ENCODE results near the gene SLC16A4.

- TF ChIP-seq, protein P1, sequence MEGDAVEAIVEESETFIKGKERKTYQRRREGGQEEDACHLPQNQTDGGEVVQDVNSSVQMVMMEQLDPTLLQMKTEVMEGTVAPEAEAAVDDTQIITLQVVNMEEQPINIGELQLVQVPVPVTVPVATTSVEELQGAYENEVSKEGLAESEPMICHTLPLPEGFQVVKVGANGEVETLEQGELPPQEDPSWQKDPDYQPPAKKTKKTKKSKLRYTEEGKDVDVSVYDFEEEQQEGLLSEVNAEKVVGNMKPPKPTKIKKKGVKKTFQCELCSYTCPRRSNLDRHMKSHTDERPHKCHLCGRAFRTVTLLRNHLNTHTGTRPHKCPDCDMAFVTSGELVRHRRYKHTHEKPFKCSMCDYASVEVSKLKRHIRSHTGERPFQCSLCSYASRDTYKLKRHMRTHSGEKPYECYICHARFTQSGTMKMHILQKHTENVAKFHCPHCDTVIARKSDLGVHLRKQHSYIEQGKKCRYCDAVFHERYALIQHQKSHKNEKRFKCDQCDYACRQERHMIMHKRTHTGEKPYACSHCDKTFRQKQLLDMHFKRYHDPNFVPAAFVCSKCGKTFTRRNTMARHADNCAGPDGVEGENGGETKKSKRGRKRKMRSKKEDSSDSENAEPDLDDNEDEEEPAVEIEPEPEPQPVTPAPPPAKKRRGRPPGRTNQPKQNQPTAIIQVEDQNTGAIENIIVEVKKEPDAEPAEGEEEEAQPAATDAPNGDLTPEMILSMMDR (IDR thresholded peaks at IDR 0.05; ENCODE audit: low read depth, low read length) = no peak
- no peak for TF ChIP-seq MAX (IDR thresholded peaks at IDR 0.05; ENCODE audit: low read depth, low read length)
These were observed 50.7 kb downstream of the SLC16A4 start for GRCh38 chr1:110340207-110340468.

Measured in NB4 (cell line).